ENCODE measurements around the gene DDC. TPM values are rescaled to one million over a fixed set of nuclear protein-coding genes. Genes with fewer than 3 reads are reported as not detected.
"Not testable (repeated sequence)": the region's sequence is repeated elsewhere in the genome, so short reads cannot be mapped to it uniquely, and the experiment has no call there.

Gene DDC
- total and polyA plus RNA-seq, 7 donors = 0.36 to 77.2 (median 49.9) TPM; not detected in 3

- no peaks in the 10 kb centered on the region for H3K4me1 ChIP-seq
- no peak for DNase-seq
- H3K27me3 ChIP-seq = no peaks in the 10 kb centered on the region
- H3K9me3 ChIP-seq = no peaks in the 10 kb centered on the region
- TF ChIP-seq POLR2AphosphoS5 (IDR thresholded peaks at IDR 0.05) (no peak), EP300 (IDR thresholded peaks at IDR 0.05) (no peak), POLR2A (IDR thresholded peaks at IDR 0.05) (no peak)
- TF ChIP-seq, protein P1, sequence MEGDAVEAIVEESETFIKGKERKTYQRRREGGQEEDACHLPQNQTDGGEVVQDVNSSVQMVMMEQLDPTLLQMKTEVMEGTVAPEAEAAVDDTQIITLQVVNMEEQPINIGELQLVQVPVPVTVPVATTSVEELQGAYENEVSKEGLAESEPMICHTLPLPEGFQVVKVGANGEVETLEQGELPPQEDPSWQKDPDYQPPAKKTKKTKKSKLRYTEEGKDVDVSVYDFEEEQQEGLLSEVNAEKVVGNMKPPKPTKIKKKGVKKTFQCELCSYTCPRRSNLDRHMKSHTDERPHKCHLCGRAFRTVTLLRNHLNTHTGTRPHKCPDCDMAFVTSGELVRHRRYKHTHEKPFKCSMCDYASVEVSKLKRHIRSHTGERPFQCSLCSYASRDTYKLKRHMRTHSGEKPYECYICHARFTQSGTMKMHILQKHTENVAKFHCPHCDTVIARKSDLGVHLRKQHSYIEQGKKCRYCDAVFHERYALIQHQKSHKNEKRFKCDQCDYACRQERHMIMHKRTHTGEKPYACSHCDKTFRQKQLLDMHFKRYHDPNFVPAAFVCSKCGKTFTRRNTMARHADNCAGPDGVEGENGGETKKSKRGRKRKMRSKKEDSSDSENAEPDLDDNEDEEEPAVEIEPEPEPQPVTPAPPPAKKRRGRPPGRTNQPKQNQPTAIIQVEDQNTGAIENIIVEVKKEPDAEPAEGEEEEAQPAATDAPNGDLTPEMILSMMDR (IDR thresholded peaks at IDR 0.05) = no peak
- no peaks in the 10 kb centered on the region for H3K36me3 ChIP-seq
- 90 to 97% methylated on average over 10 of the region's 10 CpGs for WGBS, 2 donors
- H3K27ac ChIP-seq = no peak overlapping the region
- H3K4me3 ChIP-seq = no peak overlapping the region
- intact Hi-C loops (cut with DNase I) = no loop called here
Measured at GRCh38 chr7:50577569-50577968, 12.4 kb upstream of the DDC start.

- intact Hi-C loops (cut with DNase I); H3K36me3 ChIP-seq; H3K4me3 ChIP-seq; H3K9me3 ChIP-seq; H3K27me3 ChIP-seq; DNase-seq; H3K27ac ChIP-seq; H3K4me1 ChIP-seq: not testable (repeated sequence)
- WGBS, 2 donors = 75 to 77% methylated on average over 6 of the region's 6 CpGs
Measured at GRCh38 chr7:50576388-50576787, 11.2 kb upstream of the DDC start.

- Histone ChIP-seq H3K36me3 (no peaks in the 10 kb centered on the region), H3K27me3 (no peaks in the 10 kb centered on the region), H3K4me3 (no peak overlapping the region), H3K27ac (no peak overlapping the region), H3K9me3 (no peaks in the 10 kb centered on the region), H3K4me1 (no peaks in the 10 kb centered on the region)
- WGBS, 2 donors = 85 to 92% methylated on average over 6 of the region's 6 CpGs
- TF ChIP-seq EP300 (IDR thresholded peaks at IDR 0.05) (no peak), POLR2AphosphoS5 (IDR thresholded peaks at IDR 0.05) (no peak), POLR2A (IDR thresholded peaks at IDR 0.05) (no peak)
- TF ChIP-seq, protein P1 (IDR thresholded peaks at IDR 0.05) = no peak
- DNase-seq = no peak
- intact Hi-C loops (cut with DNase I) = no loop called here
Measured at GRCh38 chr7:50567715-50568261, 2.6 kb upstream of the DDC start.

DNA sequence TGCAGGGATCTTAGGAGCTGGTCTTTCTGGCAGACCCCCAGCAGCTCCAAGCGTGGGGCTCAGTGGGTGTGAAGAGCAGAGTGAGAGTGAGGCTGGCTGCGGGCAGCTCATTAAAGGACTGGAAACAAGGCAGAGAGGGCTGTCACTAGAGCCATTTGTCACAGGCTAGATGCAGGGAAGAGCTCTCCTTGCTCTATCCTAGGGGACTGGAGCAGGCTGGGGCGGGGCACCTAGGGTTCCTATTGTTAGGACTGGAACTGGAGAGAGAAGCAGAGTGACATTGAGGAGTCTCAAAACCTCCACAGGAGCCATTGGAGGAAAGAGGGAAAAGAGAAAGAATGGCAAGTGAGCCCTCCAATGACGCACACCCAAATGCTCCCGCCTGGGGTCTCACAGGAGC, 772 bp upstream of the DDC start:
- DNase-seq = no peak
- no peak for TF ChIP-seq POLR2AphosphoS5 (IDR thresholded peaks at IDR 0.05)
- no peak for TF ChIP-seq POLR2A (IDR thresholded peaks at IDR 0.05)
- no peak for TF ChIP-seq EP300 (IDR thresholded peaks at IDR 0.05)
- TF ChIP-seq, protein P1 (IDR thresholded peaks at IDR 0.05) = no peak
- Histone ChIP-seq H3K4me3 (no peak overlapping the region), H3K4me1 (peaks cover 0 to under 1% (median 0%) of the 10 kb centered on the region in 4 donors), H3K27ac (no peak overlapping the region), H3K27me3 (no peaks in the 10 kb centered on the region), H3K9me3 (no peaks in the 10 kb centered on the region), H3K36me3 (no peaks in the 10 kb centered on the region)
- 55 to 67% methylated on average over 5 of the region's 5 CpGs for WGBS, 2 donors
- intact Hi-C loops (cut with DNase I) = no loop called here

DNA sequence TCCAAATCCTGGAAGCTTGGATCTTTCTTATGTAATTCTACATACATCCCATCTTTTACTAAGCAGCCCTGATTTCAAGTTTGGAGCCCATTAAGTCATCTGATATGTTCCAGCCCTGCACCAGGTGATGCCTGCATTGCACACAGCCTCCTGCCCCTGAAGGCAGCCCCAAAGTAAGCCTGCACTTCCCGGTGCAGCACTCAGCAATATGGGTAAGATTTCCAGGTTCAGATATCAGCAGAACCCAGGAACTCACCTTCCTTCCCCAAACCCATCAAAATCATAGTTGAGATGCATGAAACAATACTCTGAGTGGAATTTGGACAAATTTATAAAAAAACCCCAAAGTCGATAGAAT, 333 bp upstream of the DDC start:
- 16 to 58% methylated on average over 2 of the region's 2 CpGs for WGBS, 2 donors
- TF ChIP-seq POLR2A (IDR thresholded peaks at IDR 0.05) (no peak), POLR2AphosphoS5 (IDR thresholded peaks at IDR 0.05) (no peak), EP300 (IDR thresholded peaks at IDR 0.05) (no peak)
- TF ChIP-seq, protein P1 (IDR thresholded peaks at IDR 0.05) = no peak
- Histone ChIP-seq H3K27ac (no peak overlapping the region), H3K4me1 (peaks cover 0 to 4% (median 0%) of the 10 kb centered on the region in 4 donors), H3K36me3 (no peaks in the 10 kb centered on the region), H3K27me3 (no peaks in the 10 kb centered on the region), H3K4me3 (no peak overlapping the region), H3K9me3 (no peaks in the 10 kb centered on the region)
- intact Hi-C loops (cut with DNase I) = no loop called here
- no peak for DNase-seq

Data from sigmoid colon (tissue), 7 donors.